ENCODE data around the gene LRSAM1.

LRSAM1 gene

GRCh38 chr9:127534931-127535330, 83.6 kb downstream of the LRSAM1 start:
- TF ChIP-seq CTCF (conservative IDR thresholded peaks at IDR 0.05; ENCODE audit: low read depth, low read length): no peak
- H3K4me3 ChIP-seq (ENCODE audit: low read depth, low read length): no peak overlapping the region
- DNase-seq (ENCODE audit: low read depth): no peak

GRCh38 chr9:127535396-127535795, 84.1 kb downstream of the LRSAM1 start:
- no peak for TF ChIP-seq CTCF (conservative IDR thresholded peaks at IDR 0.05; ENCODE audit: low read depth, low read length)
- DNase-seq (ENCODE audit: low read depth): no peak
- H3K4me3 ChIP-seq (ENCODE audit: low read depth, low read length): no peak overlapping the region

GRCh38 chr9:127535834-127536233, 84.5 kb downstream of the LRSAM1 start:
- TF ChIP-seq CTCF (conservative IDR thresholded peaks at IDR 0.05; ENCODE audit: low read depth, low read length): no peak
- H3K4me3 ChIP-seq (ENCODE audit: low read depth, low read length): no peak overlapping the region
- peak; percentile 67 for DNase-seq (ENCODE audit: low read depth)

GRCh38 chr9:127536499-127536898, 85.2 kb downstream of the LRSAM1 start:
- no peak for DNase-seq (ENCODE audit: low read depth)

GRCh38 chr9:127537014-127537413, 85.7 kb downstream of the LRSAM1 start:
- no peak for TF ChIP-seq CTCF (conservative IDR thresholded peaks at IDR 0.05; ENCODE audit: low read depth, low read length)
- DNase-seq (ENCODE audit: low read depth): peak; percentile 70
- H3K4me3 ChIP-seq (ENCODE audit: low read depth, low read length): no peak overlapping the region

More at GRCh38 chr9:127536499-127536898, 85.2 kb downstream of the LRSAM1 start:
- TF ChIP-seq CTCF (conservative IDR thresholded peaks at IDR 0.05; ENCODE audit: low read depth, low read length): no peak
- no peak overlapping the region for H3K4me3 ChIP-seq (ENCODE audit: low read depth, low read length)

- peak; percentile 55 for TF ChIP-seq CTCF (conservative IDR thresholded peaks at IDR 0.05; ENCODE audit: low read depth, low read length)
- no peak for DNase-seq (ENCODE audit: low read depth)
- no peak overlapping the region for H3K4me3 ChIP-seq (ENCODE audit: low read depth, low read length)
Measured at GRCh38 chr9:127537792-127538191, 86.5 kb downstream of the LRSAM1 start.

- no peak for DNase-seq (ENCODE audit: low read depth)
- no peak for TF ChIP-seq CTCF (conservative IDR thresholded peaks at IDR 0.05; ENCODE audit: low read depth, low read length)
- no peak overlapping the region for H3K4me3 ChIP-seq (ENCODE audit: low read depth, low read length)
Measured at GRCh38 chr9:127538849-127539258, 87.5 kb downstream of the LRSAM1 start.

Data from choroid plexus epithelial cell (primary cell).